ENCODE results near the gene CXCL6. TPM values are rescaled to one million over a fixed set of nuclear protein-coding genes. Genes with fewer than 3 reads are reported as not detected.

The CXCL6 gene
- total RNA-seq, 1 donor from 2014 or later: 0.27 TPM

GRCh38 chr4:73839715-73840114 is 3.2 kb downstream of the CXCL6 start:
- ATAC-seq (no peak), DNase-seq (ENCODE audit: missing footprints) (no peak)
- intact Hi-C loops (cut with DNase I): no loop called here

- ATAC-seq (no peak), DNase-seq (ENCODE audit: missing footprints) (no peak)
- intact Hi-C loops (cut with DNase I): no loop called here
Measured at GRCh38 chr4:73841243-73841925, 4.9 kb downstream of the CXCL6 start.

DNA sequence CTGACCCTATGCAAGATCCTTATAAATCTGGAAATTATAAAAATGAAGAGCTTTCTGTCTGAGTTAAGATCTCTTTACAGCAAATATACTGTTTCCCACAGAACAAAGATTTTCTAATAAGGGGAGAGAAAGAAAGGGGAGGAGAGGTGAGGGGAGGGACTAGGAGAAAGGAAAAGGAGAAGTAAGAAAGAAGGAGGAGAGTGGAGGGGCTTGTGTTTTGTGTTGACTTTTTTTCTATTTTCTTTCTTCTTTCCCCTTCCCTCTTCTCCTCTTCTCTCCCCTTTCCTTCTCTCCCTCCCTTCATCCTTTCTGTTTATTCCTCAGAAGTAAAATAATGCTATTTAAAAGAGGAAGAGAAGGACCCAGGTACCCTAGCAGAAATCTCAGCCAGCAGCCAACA is 6.2 kb downstream of the CXCL6 start:
- DNase-seq (ENCODE audit: missing footprints) (no peak), ATAC-seq (no peak)
- intact Hi-C loops (cut with DNase I): no loop called here

DNA sequence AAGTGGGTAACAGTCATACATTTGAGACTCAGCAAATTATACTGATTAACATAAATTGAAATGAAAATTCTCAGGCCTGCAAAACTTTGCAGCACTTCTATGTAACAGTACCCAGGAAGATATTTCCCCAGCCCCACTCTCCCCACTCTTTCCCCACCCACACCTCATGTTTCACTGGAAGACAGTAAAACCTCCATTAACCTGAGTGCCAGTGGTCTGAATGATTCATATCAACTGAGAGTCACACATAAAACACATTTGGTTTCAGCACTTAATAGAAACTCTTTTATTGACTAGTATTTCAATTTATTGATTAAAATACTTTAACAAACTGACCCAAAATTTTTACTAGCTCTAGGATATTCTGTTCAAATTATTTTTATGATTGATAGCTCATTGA is 6.9 kb downstream of the CXCL6 start:
- ATAC-seq (no peak), DNase-seq (ENCODE audit: missing footprints) (no peak)
- intact Hi-C loops (cut with DNase I): no loop called here

GRCh38 chr4:73844345-73844744 is 7.9 kb downstream of the CXCL6 start:
- intact Hi-C loops (cut with DNase I): no loop called here
- ATAC-seq: no peak

DNA sequence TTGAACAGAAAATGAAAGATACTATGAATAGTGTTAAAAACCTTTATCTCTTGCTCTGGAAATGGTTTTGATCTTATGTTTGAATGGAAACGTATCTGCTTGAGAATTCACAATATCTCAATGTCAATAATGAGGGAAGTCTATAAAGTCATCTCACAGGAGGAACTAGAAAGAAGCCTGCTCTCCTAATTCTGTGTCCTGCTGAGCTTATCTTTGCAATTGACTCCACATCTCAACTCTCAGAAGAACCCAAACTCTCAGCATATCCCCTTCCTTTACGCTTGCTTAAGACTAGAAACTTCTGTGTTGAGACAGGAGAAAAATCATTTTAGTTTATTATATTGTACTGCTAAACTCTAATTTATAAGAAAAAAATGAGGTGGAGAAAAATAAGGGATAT is 8.3 kb downstream of the CXCL6 start:
- DNase-seq (ENCODE audit: missing footprints) (no peak), ATAC-seq (no peak)
- intact Hi-C loops (cut with DNase I): no loop called here

More at GRCh38 chr4:73844345-73844744, 7.9 kb downstream of the CXCL6 start:
- DNase-seq (ENCODE audit: missing footprints): no peak

DNA sequence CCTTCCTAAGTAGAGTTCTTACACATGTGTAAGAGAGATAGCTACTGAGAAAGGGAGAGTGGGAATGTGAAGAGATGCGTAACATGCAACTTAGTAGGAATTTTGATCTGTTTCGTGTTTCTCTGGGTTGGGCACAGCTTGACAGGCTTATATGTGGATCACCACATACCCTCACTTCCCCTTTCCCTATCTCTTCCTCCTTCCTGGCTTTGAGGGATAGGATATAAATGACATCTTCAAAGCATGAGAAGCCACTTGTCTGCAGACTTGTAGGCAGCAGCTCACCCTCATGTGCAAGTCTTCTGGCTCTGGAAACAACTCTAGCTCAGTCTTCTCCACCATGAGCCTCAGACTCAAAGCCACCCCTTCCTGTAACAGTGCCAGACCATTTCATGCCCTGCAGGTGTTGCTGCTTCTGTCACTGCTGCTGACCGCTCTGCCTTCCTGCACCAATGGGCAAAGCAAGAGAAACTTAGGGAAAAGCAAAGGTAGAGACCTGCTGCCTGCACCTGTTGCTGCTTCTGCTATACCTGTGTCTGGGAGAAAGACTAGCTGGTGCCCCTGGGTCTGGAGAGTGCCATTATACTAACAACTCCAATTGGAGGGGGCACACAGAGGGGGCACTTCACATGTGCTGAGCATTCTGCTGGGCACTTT is 11.2 kb downstream of the CXCL6 start:
- no peak for DNase-seq (ENCODE audit: missing footprints)
- no peak for ATAC-seq
- intact Hi-C loops (cut with DNase I): no loop called here

GRCh38 chr4:73848183-73848777 is 11.8 kb downstream of the CXCL6 start:
- no peak for ATAC-seq
- DNase-seq (ENCODE audit: missing footprints): no peak
- intact Hi-C loops (cut with DNase I): no loop called here

DNA sequence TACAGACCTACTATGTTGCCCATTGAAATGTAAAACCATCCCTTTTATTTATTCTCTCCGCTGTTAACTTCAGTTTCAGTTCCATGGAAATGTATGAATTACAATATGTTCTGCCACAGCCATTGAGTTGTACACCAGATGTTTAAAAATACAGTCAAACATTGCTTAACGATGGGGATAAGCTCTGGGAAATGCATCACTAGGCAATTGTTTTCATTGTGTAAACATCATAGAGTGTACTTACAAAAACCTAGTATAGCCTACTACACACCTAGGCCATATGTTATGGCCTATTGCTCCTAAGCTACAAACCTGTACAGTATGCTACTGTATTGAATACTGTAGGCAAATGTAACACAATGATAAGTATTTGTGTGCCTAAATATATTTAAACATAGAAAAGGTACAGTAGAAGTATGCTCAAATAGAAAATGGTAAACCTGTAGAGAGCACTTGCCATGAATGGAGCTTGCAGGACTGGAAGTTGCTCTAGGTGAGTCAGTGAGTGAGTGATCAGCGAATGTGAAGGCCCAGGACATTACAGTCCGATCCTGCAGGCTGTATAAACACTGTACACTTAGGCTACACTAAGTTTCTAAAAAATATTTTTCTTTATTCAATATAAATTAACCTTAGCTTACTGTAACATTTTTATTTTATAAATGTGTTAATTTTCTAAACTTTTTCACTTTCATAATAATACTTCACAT is 13.9 kb downstream of the CXCL6 start:
- no peak for DNase-seq (ENCODE audit: missing footprints)
- no peak for ATAC-seq
- intact Hi-C loops (cut with DNase I): no loop called here

GRCh38 chr4:73851293-73851692 is 14.8 kb downstream of the CXCL6 start:
- DNase-seq (ENCODE audit: missing footprints): no peak
- ATAC-seq: no peak
- intact Hi-C loops (cut with DNase I): no loop called here

- intact Hi-C loops (cut with DNase I): no loop called here
- ATAC-seq: no peak
- no peak for DNase-seq (ENCODE audit: missing footprints)
Measured at GRCh38 chr4:73852771-73853170, 16.3 kb downstream of the CXCL6 start.

- peak; percentile 60 for DNase-seq (ENCODE audit: missing footprints)
- intact Hi-C loops (cut with DNase I): no loop called here
- no peak for ATAC-seq
Measured at GRCh38 chr4:73853246-73853704, 16.8 kb downstream of the CXCL6 start, which contains the start of gene PF4V1. PF4V1 (plus strand) TSS chr4:73853296; CDS start chr4:73853363, 67 bp downstream.

DNA sequence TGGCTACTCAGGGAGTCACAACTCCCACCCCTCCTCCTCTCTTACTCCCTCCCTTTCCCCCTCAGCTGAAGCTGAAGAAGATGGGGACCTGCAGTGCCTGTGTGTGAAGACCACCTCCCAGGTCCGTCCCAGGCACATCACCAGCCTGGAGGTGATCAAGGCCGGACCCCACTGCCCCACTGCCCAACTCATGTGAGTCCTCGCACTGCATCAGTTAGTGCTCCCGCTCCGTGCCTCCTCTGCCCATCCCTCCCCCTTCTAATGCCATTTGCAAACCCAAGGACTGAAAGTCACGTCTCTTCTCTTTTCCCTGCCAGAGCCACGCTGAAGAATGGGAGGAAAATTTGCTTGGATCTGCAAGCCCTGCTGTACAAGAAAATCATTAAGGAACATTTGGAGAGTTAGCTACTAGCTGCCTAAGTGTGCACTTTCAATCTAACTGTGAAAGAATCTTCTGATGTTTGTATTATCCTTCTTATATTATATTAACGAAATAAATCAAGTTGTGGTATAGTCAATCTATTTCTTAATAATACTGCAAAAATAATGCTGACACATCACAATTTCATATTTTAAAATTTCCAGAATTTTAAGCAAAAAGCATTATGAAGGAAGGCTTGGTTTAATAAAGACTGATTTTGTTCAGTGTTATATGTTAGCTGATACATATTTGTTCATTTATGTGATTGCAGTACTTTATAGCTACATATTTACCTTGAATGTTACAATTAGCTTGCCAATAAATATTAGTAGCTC is 17.4 kb downstream of the CXCL6 start:
- DNase-seq (ENCODE audit: missing footprints): peak; percentile 67
- intact Hi-C loops (cut with DNase I): no loop called here
- no peak for ATAC-seq

GRCh38 chr4:73855406-73855805 is 18.9 kb downstream of the CXCL6 start:
- no peak for DNase-seq (ENCODE audit: missing footprints)
- intact Hi-C loops (cut with DNase I): no loop called here
- ATAC-seq: no peak

DNA sequence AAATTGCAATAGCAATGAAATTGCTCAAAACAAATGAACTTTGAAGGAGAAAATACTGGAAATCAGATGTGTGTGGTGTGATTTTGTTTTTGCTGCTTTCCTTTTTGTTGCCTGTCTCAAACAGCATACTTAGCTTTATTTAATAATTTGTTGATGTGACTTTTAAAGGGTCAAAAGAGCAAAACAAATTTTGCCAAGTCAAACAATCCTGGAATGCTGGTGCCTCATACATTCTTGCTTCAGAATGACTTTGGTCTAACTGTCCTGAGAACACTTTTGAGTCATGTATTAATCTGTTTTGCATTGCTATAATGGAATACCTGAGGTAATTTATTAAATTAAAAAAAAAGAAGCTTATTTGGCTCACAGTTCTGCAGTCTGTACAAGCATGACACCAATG is 20.0 kb downstream of the CXCL6 start:
- ATAC-seq: no peak
- DNase-seq (ENCODE audit: missing footprints): no peak
- intact Hi-C loops (cut with DNase I): no loop called here

- DNase-seq (ENCODE audit: missing footprints) (no peak), ATAC-seq (peak; percentile 80)
- intact Hi-C loops (cut with DNase I): loop anchor here (10.0 kb wide), 1 partner anchor 125 kb away; no protein-coding TSS in a partner anchor
Measured at GRCh38 chr4:73859614-73860088, 23.2 kb downstream of the CXCL6 start.

DNA sequence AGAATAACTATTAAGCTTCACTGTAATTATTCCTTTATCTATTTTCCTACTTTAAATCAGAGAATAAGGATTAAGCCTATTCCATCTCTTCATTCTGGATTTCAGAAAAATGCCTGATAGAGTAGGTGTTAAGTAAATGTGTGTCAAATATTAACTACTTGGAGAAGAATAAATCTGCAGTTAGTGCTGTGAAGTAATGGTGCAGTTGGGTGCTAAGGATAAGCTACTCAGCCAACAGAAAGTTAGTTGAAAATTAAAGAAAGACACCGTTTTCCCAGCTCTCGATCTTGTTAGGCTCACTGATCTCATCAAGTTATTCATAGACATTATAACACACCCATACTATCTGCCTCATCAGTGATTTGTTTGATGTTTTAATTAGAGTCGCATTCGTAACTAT is 23.7 kb downstream of the CXCL6 start:
- intact Hi-C loops (cut with DNase I): loop anchor here (10.0 kb wide), 1 partner anchor 125 kb away; no protein-coding TSS in a partner anchor
- DNase-seq (ENCODE audit: missing footprints): no peak
- no peak for ATAC-seq

- ATAC-seq (no peak), DNase-seq (ENCODE audit: missing footprints) (no peak)
- intact Hi-C loops (cut with DNase I): loop anchor here (10.0 kb wide), 1 partner anchor 126 kb away; no protein-coding TSS in a partner anchor
Measured at GRCh38 chr4:73860917-73861316, 24.4 kb downstream of the CXCL6 start.
